Liver (tissue), 3 donors: ENCODE data around the gene LIPC.

Experiments used
- JUND ChIP-seq, 2 donors: IDR thresholded peaks; 2 replicates each; pipeline ENCODE4 v1.6.1; 2016; ENCODE audit warnings: antibody characterized with exemption in 2 of 2
- TF ChIP-seq, protein P1 (sequence below): fragments of 150-350 bp; IDR thresholded peaks from 2 replicates; pipeline ENCODE4 v1.5.1; 2017; ENCODE audit warnings: improper control_type of control experiment, low read depth, low read length; ENCODE audit not compliant: missing input control
- donor health status: healthy.
- donor health status: healthy.

GRCh38 chr15:58541410-58542087 is 109.8 kb downstream of the LIPC start:
- TF ChIP-seq, protein P1, sequence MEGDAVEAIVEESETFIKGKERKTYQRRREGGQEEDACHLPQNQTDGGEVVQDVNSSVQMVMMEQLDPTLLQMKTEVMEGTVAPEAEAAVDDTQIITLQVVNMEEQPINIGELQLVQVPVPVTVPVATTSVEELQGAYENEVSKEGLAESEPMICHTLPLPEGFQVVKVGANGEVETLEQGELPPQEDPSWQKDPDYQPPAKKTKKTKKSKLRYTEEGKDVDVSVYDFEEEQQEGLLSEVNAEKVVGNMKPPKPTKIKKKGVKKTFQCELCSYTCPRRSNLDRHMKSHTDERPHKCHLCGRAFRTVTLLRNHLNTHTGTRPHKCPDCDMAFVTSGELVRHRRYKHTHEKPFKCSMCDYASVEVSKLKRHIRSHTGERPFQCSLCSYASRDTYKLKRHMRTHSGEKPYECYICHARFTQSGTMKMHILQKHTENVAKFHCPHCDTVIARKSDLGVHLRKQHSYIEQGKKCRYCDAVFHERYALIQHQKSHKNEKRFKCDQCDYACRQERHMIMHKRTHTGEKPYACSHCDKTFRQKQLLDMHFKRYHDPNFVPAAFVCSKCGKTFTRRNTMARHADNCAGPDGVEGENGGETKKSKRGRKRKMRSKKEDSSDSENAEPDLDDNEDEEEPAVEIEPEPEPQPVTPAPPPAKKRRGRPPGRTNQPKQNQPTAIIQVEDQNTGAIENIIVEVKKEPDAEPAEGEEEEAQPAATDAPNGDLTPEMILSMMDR = no peak
- TF ChIP-seq JUND (IDR thresholded peaks at IDR 0.05) = no peak
